Neural cell (in vitro differentiated cells): ENCODE measurements around the gene SAMM50. TPM values are rescaled to one million over a fixed set of nuclear protein-coding genes. Genes with fewer than 3 reads are reported as not detected.
A peak's percentile ranks its signal among the peaks of the same experiment; 100 is the strongest.

Experiments used
- H2AFZ ChIP-seq: fragments of 200-600, 300-800 bp; sonication (generic), shearing (Covaris generic); 2 replicates; pipeline ENCODE4 v1.6.0; 2014; ENCODE audit warnings: low read depth, mild to moderate bottlenecking, antibody characterized with exemption, low read length, moderate library complexity
- H3F3A ChIP-seq: fragments of 200-600 bp; shearing (Covaris generic); 2 replicates; pipeline ENCODE4 v1.6.1; 2016; ENCODE audit warnings: mild to moderate bottlenecking, moderate library complexity, mixed read lengths, antibody characterized with exemption, low read length; ENCODE audit not compliant: insufficient read depth, poor library complexity, severe bottlenecking
- H3K27ac ChIP-seq: fragments of 200-600, 300-800 bp; sonication (generic), shearing (Covaris generic); 2 replicates; pipeline ENCODE4 v1.5.1; 2014; ENCODE audit warnings: mild to moderate bottlenecking, low read length, moderate library complexity
- H3K27me3 ChIP-seq: fragments of 300-800, 200-600 bp; sonication (generic), shearing (Covaris generic); 2 replicates; pipeline ENCODE4 v1.6.0; 2014; ENCODE audit warnings: mild to moderate bottlenecking, low read depth, low read length, moderate library complexity; ENCODE audit not compliant: insufficient read depth
- H3K36me3 ChIP-seq: fragments of 300-800, 200-600 bp; sonication (generic), shearing (Covaris generic); 2 replicates; pipeline ENCODE4 v1.5.1; 2014; ENCODE audit warnings: mild to moderate bottlenecking, antibody characterized with exemption, low read length, moderate library complexity; ENCODE audit not compliant: insufficient read depth
- H3K4me2 ChIP-seq: fragments of 300-800, 200-600 bp; sonication (generic), shearing (Covaris generic); 2 replicates; pipeline ENCODE4 v1.6.0; 2014; ENCODE audit warnings: mild to moderate bottlenecking, low read length
- H3K4me3 ChIP-seq: fragments of 300-800, 200-600 bp; sonication (generic), shearing (Covaris generic); 2 replicates; pipeline ENCODE4 v1.5.1; 2014; ENCODE audit warnings: mild to moderate bottlenecking, low read length, moderate library complexity
- H3K79me2 ChIP-seq: fragments of 200-600 bp; shearing (Covaris generic); replicated peaks from 2 replicates; pipeline ENCODE4 v1.6.0; 2014; ENCODE audit warnings: mild to moderate bottlenecking, low read length, moderate library complexity; ENCODE audit not compliant: insufficient read depth
- H3K9ac ChIP-seq: fragments of 300-800, 200-600 bp; sonication (generic), shearing (Covaris generic); 2 replicates; pipeline ENCODE4 v1.6.1; 2016; ENCODE audit warnings: mild to moderate bottlenecking, low read length, mixed read lengths
- H3K9me2 ChIP-seq: fragments of 200-600 bp; shearing (Covaris generic); 2 replicates; pipeline ENCODE4 v1.6.1; 2016; ENCODE audit warnings: mild to moderate bottlenecking, low read length, mixed read lengths; ENCODE audit not compliant: insufficient read depth
- H3K9me3 ChIP-seq: fragments of 200-600, 300-800 bp; sonication (generic), shearing (Covaris generic); 2 replicates; pipeline ENCODE4 v1.6.1; 2016; ENCODE audit warnings: mild to moderate bottlenecking, mixed run types, low read length, moderate library complexity, mixed read lengths
- H4K20me1 ChIP-seq: fragments of 200-600 bp; shearing (Covaris generic); 2 replicates; pipeline ENCODE4 v1.6.1; 2016; ENCODE audit warnings: mild to moderate bottlenecking, mixed run types; ENCODE audit not compliant: insufficient read depth
- CTCF ChIP-seq: fragments of 450-650 bp; IDR thresholded peaks from 2 replicates; pipeline ENCODE4 v1.5.1; 2014; ENCODE audit warnings: antibody characterized with exemption, mild to moderate bottlenecking, moderate library complexity; ENCODE audit not compliant: poor library complexity, severe bottlenecking
- EZH2 ChIP-seq: fragments of 200-600, 300-800 bp; shearing (Covaris generic), sonication (generic); IDR thresholded peaks from 2 replicates; pipeline ENCODE4 v1.6.1; 2014; ENCODE audit warnings: antibody characterized with exemption, low read length, borderline replicate concordance, mild to moderate bottlenecking; ENCODE audit not compliant: insufficient read depth, poor library complexity, severe bottlenecking
- MXI1 ChIP-seq: fragments of 450-650 bp; conservative IDR thresholded peaks from 2 replicates; pipeline ENCODE4 v1.6.1; 2014; ENCODE audit warnings: antibody characterized with exemption, mild to moderate bottlenecking; ENCODE audit not compliant: poor library complexity, severe bottlenecking
- POLR2AphosphoS5 ChIP-seq: IDR thresholded peaks from 2 replicates; pipeline ENCODE4 v1.6.1; 2012
- RAD21 ChIP-seq: fragments of 450-650 bp; conservative IDR thresholded peaks from 2 replicates; pipeline ENCODE4 v1.6.1; 2014; ENCODE audit warnings: antibody characterized with exemption, mild to moderate bottlenecking, moderate library complexity
- REST ChIP-seq: IDR thresholded peaks from 2 replicates; pipeline ENCODE4 v1.6.1; 2012; ENCODE audit warnings: borderline replicate concordance
- SMC3 ChIP-seq: fragments of 450-650 bp; conservative IDR thresholded peaks from 2 replicates; pipeline ENCODE4 v1.6.1; 2014; ENCODE audit warnings: antibody characterized with exemption, mild to moderate bottlenecking, moderate library complexity; ENCODE audit not compliant: poor library complexity
- TAF1 ChIP-seq: IDR thresholded peaks from 2 replicates; pipeline ENCODE4 v1.6.1; 2012; ENCODE audit warnings: low read depth
- polyA plus RNA-seq: library from polyadenylated mRNA; depleted of rRNA; stranded (reverse); fragments of >200 nt; gene quantifications from 2 replicates; pipeline ENCODE4 v1.2.3, GENCODE V29; 2014

The SAMM50 gene
- polyA plus RNA-seq, 1 donor from 2014 or later: 38.1 TPM

- Histone ChIP-seq H3F3A (no peaks in the 10 kb centered on the region), H3K36me3 (peaks cover 8% of the 10 kb centered on the region), H3K9me2 (no peaks in the 10 kb centered on the region), H3K79me2 (no peaks in the 10 kb centered on the region), H3K9ac (no peak overlapping the region), H4K20me1 (no peaks in the 10 kb centered on the region), H3K4me2 (no peak overlapping the region), H3K27me3 (no peaks in the 10 kb centered on the region), H3K9me3 (no peaks in the 10 kb centered on the region), H3K27ac (no peak overlapping the region), H3K4me3 (no peak overlapping the region), H2AFZ (no peak overlapping the region)
- no peak for TF ChIP-seq TAF1
Observed at GRCh38 chr22:43992331-43992821, 37.1 kb downstream of the SAMM50 start.

- no peak overlapping the region for H3K4me2 ChIP-seq
- no peaks in the 10 kb centered on the region for H3F3A ChIP-seq
- H3K36me3 ChIP-seq: peaks cover 8% of the 10 kb centered on the region
- no peaks in the 10 kb centered on the region for H3K79me2 ChIP-seq
- peak overlapping the region; percentile 6 for H3K9ac ChIP-seq
- H3K9me2 ChIP-seq: no peaks in the 10 kb centered on the region
- H3K9me3 ChIP-seq: no peaks in the 10 kb centered on the region
- TF ChIP-seq MXI1: no peak
- no peak for TF ChIP-seq REST
- no peak for TF ChIP-seq POLR2AphosphoS5
- no peak for TF ChIP-seq TAF1
- peak; percentile 98 for TF ChIP-seq CTCF
- TF ChIP-seq RAD21: peak; percentile 99
- TF ChIP-seq SMC3: peak; percentile 99
- TF ChIP-seq EZH2: no peak
- no peak overlapping the region for H3K4me3 ChIP-seq
- H2AFZ ChIP-seq: no peak overlapping the region
- no peaks in the 10 kb centered on the region for H4K20me1 ChIP-seq
- H3K27ac ChIP-seq: no peak overlapping the region
- H3K27me3 ChIP-seq: no peaks in the 10 kb centered on the region
Observed at GRCh38 chr22:43993072-43993760, 38.0 kb downstream of the SAMM50 start.

- Histone ChIP-seq H3F3A (no peaks in the 10 kb centered on the region), H3K27ac (no peak overlapping the region)
- TF ChIP-seq SMC3 (no peak), RAD21 (no peak), EZH2 (no peak), POLR2AphosphoS5 (no peak)
Observed at GRCh38 chr22:43994006-43994405, 38.8 kb downstream of the SAMM50 start.

More at GRCh38 chr22:43994006-43994405, 38.8 kb downstream of the SAMM50 start:
- no peak overlapping the region for H2AFZ ChIP-seq
- H4K20me1 ChIP-seq: no peaks in the 10 kb centered on the region
- no peak overlapping the region for H3K4me3 ChIP-seq
- no peaks in the 10 kb centered on the region for H3K79me2 ChIP-seq
- no peaks in the 10 kb centered on the region for H3K27me3 ChIP-seq
- H3K9me3 ChIP-seq: no peaks in the 10 kb centered on the region
- H3K9ac ChIP-seq: peak overlapping the region; percentile 6
- no peak overlapping the region for H3K4me2 ChIP-seq
- no peaks in the 10 kb centered on the region for H3K9me2 ChIP-seq
- H3K36me3 ChIP-seq: peaks cover 8% of the 10 kb centered on the region
